H1 (cell line): ENCODE results near the gene PGM3.

Experiments used
- EP300 ChIP-seq, 2 experiments: IDR thresholded peaks; 1 replicate in 1 of 2; 2 replicates in 1 of 2; pipeline ENCODE4 v1.6.1; 2011 to 2012; ENCODE audit warnings: low read depth in 2 of 2, low read length in 2 of 2, mild to moderate bottlenecking in 2 of 2, borderline replicate concordance in 1 of 2, inconsistent platforms in 1 of 2, moderate library complexity in 1 of 2
- EZH2 ChIP-seq: fragments of 200-600 bp; sonication (generic); IDR thresholded peaks from 2 replicates; pipeline ENCODE4 v1.7.1; 2012; ENCODE audit warnings: low read depth, mild to moderate bottlenecking, moderate library complexity, low read length, inconsistent platforms; ENCODE audit not compliant: severe bottlenecking
- POLR2A ChIP-seq, 2 experiments: IDR thresholded peaks; 1 replicate in 1 of 2; 2 replicates in 1 of 2; pipeline ENCODE4 v1.6.1; 2011; ENCODE audit warnings: low read depth in 2 of 2, low read length in 2 of 2, mild to moderate bottlenecking in 2 of 2; ENCODE audit errors: control extremely low read depth in 1 of 2
- RAD21 ChIP-seq, 2 experiments: IDR thresholded peaks in 1 of 2; conservative IDR thresholded peaks in 1 of 2; 2 replicates each; pipeline ENCODE4 v1.6.1; 2011; ENCODE audit warnings: low read depth in 2 of 2, low read length in 2 of 2, improper control_type of control experiment in 1 of 2, inconsistent platforms in 1 of 2, mild to moderate bottlenecking in 1 of 2, moderate library complexity in 1 of 2
- RFX5 ChIP-seq: IDR thresholded peaks from 2 replicates; pipeline ENCODE4 v1.6.1; 2011; ENCODE audit warnings: low read depth, low read length, improper control_type of control experiment, borderline replicate concordance
- SP1 ChIP-seq: IDR thresholded peaks from 2 replicates; pipeline ENCODE4 v1.6.1; 2011; ENCODE audit warnings: low read depth, low read length
- ZNF274 ChIP-seq: IDR thresholded peaks from 2 replicates; pipeline ENCODE4 v1.7.0; 2012; ENCODE audit warnings: low read length, borderline replicate concordance; ENCODE audit errors: extremely low read depth
- TF ChIP-seq, protein P1 (sequence below), 3 experiments: IDR thresholded peaks; 1 replicate in 2 of 3; 2 replicates in 1 of 3; pipeline versions ENCODE4 v1.5.1 to v1.6.1; 2011; ENCODE audit warnings: low read length in 3 of 3, mild to moderate bottlenecking in 3 of 3, inconsistent platforms in 2 of 3, low read depth in 1 of 3, moderate library complexity in 1 of 3; ENCODE audit not compliant: insufficient read depth in 1 of 3; ENCODE audit errors: control extremely low read depth in 1 of 3

DNA sequence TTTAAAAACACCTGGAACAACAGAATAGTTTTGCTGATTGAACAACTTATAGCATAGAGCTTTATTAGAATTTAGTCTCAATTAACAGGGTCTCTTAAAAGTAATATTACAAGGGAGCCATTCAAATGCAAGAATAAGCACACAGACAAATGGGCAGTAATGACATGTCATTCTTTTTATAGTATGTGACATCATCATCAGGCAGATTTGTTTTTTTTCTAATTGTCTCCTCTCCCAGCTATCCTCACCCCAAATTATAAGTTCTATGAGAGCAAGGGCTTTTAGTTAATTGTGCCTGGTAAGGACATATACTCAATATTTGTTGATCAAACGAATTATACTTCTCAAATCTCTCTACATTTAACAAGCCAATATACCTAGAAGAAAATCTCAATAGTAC lies 11.0 kb downstream of the PGM3 start:
- TF ChIP-seq, protein P1, sequence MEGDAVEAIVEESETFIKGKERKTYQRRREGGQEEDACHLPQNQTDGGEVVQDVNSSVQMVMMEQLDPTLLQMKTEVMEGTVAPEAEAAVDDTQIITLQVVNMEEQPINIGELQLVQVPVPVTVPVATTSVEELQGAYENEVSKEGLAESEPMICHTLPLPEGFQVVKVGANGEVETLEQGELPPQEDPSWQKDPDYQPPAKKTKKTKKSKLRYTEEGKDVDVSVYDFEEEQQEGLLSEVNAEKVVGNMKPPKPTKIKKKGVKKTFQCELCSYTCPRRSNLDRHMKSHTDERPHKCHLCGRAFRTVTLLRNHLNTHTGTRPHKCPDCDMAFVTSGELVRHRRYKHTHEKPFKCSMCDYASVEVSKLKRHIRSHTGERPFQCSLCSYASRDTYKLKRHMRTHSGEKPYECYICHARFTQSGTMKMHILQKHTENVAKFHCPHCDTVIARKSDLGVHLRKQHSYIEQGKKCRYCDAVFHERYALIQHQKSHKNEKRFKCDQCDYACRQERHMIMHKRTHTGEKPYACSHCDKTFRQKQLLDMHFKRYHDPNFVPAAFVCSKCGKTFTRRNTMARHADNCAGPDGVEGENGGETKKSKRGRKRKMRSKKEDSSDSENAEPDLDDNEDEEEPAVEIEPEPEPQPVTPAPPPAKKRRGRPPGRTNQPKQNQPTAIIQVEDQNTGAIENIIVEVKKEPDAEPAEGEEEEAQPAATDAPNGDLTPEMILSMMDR (IDR thresholded peaks at IDR 0.05; ENCODE audit: control extremely low read depth in 1 of 3, insufficient read depth in 1 of 3, low read depth in 1 of 3, low read length in 3 of 3): no peak
- TF ChIP-seq EZH2 (no peak), RFX5 (no peak), POLR2A (IDR thresholded peaks at IDR 0.05; ENCODE audit: control extremely low read depth in 1 of 2, low read depth in 2 of 2, low read length in 2 of 2) (no peak), RAD21 (IDR thresholded peaks at IDR 0.05 in 1 of 2, conservative IDR thresholded peaks at IDR 0.05 in 1 of 2; ENCODE audit: low read depth in 2 of 2, low read length in 2 of 2) (no peak), ZNF274 (no peak), EP300 (IDR thresholded peaks at IDR 0.05; ENCODE audit: borderline replicate concordance in 1 of 2, low read depth in 2 of 2, low read length in 2 of 2) (no peak), SP1 (no peak)
